GM12878 (cell line): ENCODE measurements around the gene GOLT1B. TPM values are rescaled to one million over a fixed set of nuclear protein-coding genes. Genes with fewer than 3 reads are reported as not detected.

Source experiments
- ATAC-seq: fragments of 200-7000 bp; cut with Tn5 transposase; 3 replicates; pipeline ENCODE4 v1.9.1; 2020; ENCODE audit warnings: mild to moderate bottlenecking, moderate library complexity
- BruUV-seq: library from RNA; stranded (reverse); fragments of 400-500 nt; replicated peaks from 2 replicates; lab custom pipeline; 2021; lab: Mats Ljungman, UMichigan
- CTCF ChIA-PET: fragments of 300-600 bp; sonication (Branson Sonifier 250); formaldehyde crosslinking; extraction: SDS; loops from one replicate; lab custom pipeline; 2021; ENCODE audit warnings: inconsistent platforms; lab: Yijun Ruan, JAX
- POLR2A ChIA-PET: fragments of 350-600 bp; formaldehyde crosslinking; extraction: SDS; loops from one replicate; lab custom pipeline; 2021; ENCODE audit warnings: inconsistent platforms; lab: Charles Lee
- RAD21 ChIA-PET: fragments of 300-600 bp; sonication (Branson Sonifier 250); formaldehyde crosslinking; loops from one replicate; lab custom pipeline; 2023; ENCODE audit warnings: antibody characterized with exemption; ENCODE audit not compliant: unreplicated experiment; lab: Charles Lee
- SMC1A ChIA-PET: fragments of 300-600 bp; sonication (Branson Sonifier 250); formaldehyde crosslinking; loops from one replicate; lab custom pipeline; 2023; ENCODE audit not compliant: unreplicated experiment, uncharacterized antibody; lab: Charles Lee
- DNase-seq: peaks from one replicate; pipeline ENCODE4 v3.0.0-alpha.2; 2011; ENCODE audit warnings: low read depth, low spot score
- FAIRE-seq: peaks from 3 replicates; lab custom pipeline; 2011; peaks lifted over from hg19 to GRCh38; lab: Jason Lieb, UNC
- H2AFZ ChIP-seq: 2 replicates; pipeline ENCODE4 v1.6.0; 2011; ENCODE audit warnings: low read depth, low read length, control low read depth; ENCODE audit not compliant: control insufficient read depth
- H3K27ac ChIP-seq: 2 replicates; pipeline ENCODE4 v1.5.1; 2011; ENCODE audit warnings: control low read depth; ENCODE audit not compliant: control insufficient read depth, insufficient read depth
- H3K27me3 ChIP-seq, 2 experiments: replicated peaks in 1 of 2; 2 replicates each; pipeline versions ENCODE4 v1.6.0 to v1.6.1; 2011; ENCODE audit warnings: low read length in 1 of 2; ENCODE audit not compliant: control insufficient read depth in 2 of 2, insufficient read depth in 2 of 2
- H3K36me3 ChIP-seq, 2 experiments: 2 replicates each; pipeline ENCODE4 v1.5.1; 2011; ENCODE audit warnings: low read length in 1 of 2; ENCODE audit not compliant: control insufficient read depth in 2 of 2, insufficient read depth in 2 of 2
- H3K4me1 ChIP-seq: 2 replicates; pipeline ENCODE4 v1.6.1; 2011; ENCODE audit warnings: mild to moderate bottlenecking, low read length, moderate library complexity, mixed read lengths; ENCODE audit not compliant: control insufficient read depth, insufficient read depth
- H3K4me2 ChIP-seq: 2 replicates; pipeline ENCODE4 v1.6.0; 2011; ENCODE audit warnings: control low read depth; ENCODE audit not compliant: control insufficient read depth, insufficient read depth
- H3K4me3 ChIP-seq: fragments of 200-600 bp; sonication (generic); 2 replicates; pipeline ENCODE4 v1.5.1; 2016
- H3K79me2 ChIP-seq: 2 replicates; pipeline ENCODE4 v1.6.0; 2011; ENCODE audit warnings: low read length; ENCODE audit not compliant: control insufficient read depth, insufficient read depth
- H3K9ac ChIP-seq: 2 replicates; pipeline ENCODE4 v1.8.0; 2011; ENCODE audit warnings: low read length, control low read depth, mixed read lengths; ENCODE audit not compliant: control insufficient read depth, insufficient read depth
- H3K9me3 ChIP-seq: replicated peaks from 3 replicates; pipeline ENCODE4 v1.5.1; 2011; ENCODE audit warnings: mild to moderate bottlenecking, low read length; ENCODE audit not compliant: control insufficient read depth, insufficient read depth
- H4K20me1 ChIP-seq: 2 replicates; pipeline ENCODE4 v1.6.0; 2011; ENCODE audit not compliant: control insufficient read depth, insufficient read depth
- ASH2L ChIP-seq: fragments of 300-600, 200-600 bp; sonication (generic); IDR thresholded peaks from 2 replicates; pipeline ENCODE4 v1.6.1; 2017; ENCODE audit warnings: low read depth, mild to moderate bottlenecking, borderline replicate concordance
- ATF7 ChIP-seq: fragments of 450-650 bp; IDR thresholded peaks from 2 replicates; pipeline ENCODE4 v1.6.1; 2016; ENCODE audit warnings: low read depth, mild to moderate bottlenecking
- BCL11A ChIP-seq: IDR thresholded peaks from 2 replicates; pipeline ENCODE4 v1.6.1; 2011; ENCODE audit warnings: low read depth, low read length
- CEBPZ ChIP-seq: fragments of 150-350 bp; IDR thresholded peaks from 2 replicates; pipeline ENCODE4 v1.6.1; 2016; ENCODE audit warnings: low read depth, low read length
- HDGF ChIP-seq: fragments of 450-650 bp; IDR thresholded peaks from 2 replicates; pipeline ENCODE4 v1.6.1; 2016; ENCODE audit warnings: antibody characterized with exemption
- KAT2A ChIP-seq: conservative IDR thresholded peaks from 2 replicates; pipeline ENCODE4 v1.6.1; 2011; ENCODE audit warnings: low read depth, low read length; ENCODE audit not compliant: control insufficient read depth
- MTA2 ChIP-seq: fragments of 450-650 bp; IDR thresholded peaks from 2 replicates; pipeline ENCODE4 v1.6.1; 2016; ENCODE audit warnings: low read depth, mild to moderate bottlenecking, moderate library complexity
- YBX1 ChIP-seq: fragments of 450-650 bp; IDR thresholded peaks from 2 replicates; pipeline ENCODE4 v1.6.1; 2016; ENCODE audit warnings: antibody characterized with exemption
- ZNF24 ChIP-seq: fragments of 450-650 bp; IDR thresholded peaks from 2 replicates; pipeline ENCODE4 v1.6.1; 2017; ENCODE audit warnings: antibody characterized with exemption, mild to moderate bottlenecking
- WGBS: methylation state at CpG from one replicate; pipeline ENCODE4 v1.1.6; 2016; ENCODE audit warnings: low lambda C conversion rate; ENCODE audit not compliant: insufficient replicate concordance, insufficient coverage; ENCODE audit errors: missing lambda C conversion rate; 5-methylcytosine and 5-hydroxymethylcytosine counted together
- in situ Hi-C: fragments of 300-500 bp; cut with MboI; formaldehyde crosslinking; loops from 9 replicates; pipeline ENCODE4 v1.14.3; 2018; ENCODE audit warnings: mixed read lengths
- intact Hi-C: fragments of 100-400 bp; cut with micrococcal nuclease; formaldehyde crosslinking; loops from one replicate; pipeline ENCODE4 v1.14.2; 2022; ENCODE audit not compliant: unreplicated experiment
- polyA plus RNA-seq, 11 experiments: library from polyadenylated mRNA; depleted of rRNA in 4 of 11; unstranded in 6 of 11; stranded (reverse) in 5 of 11; fragments of >200 nt; fragmentation: Nextera tagmentation in 4 of 11; fragmentation: Illumina TruSeq in 1 of 11; extraction: Ambion mirVana in 4 of 11; extraction: Trizol in 1 of 11; gene quantifications; 1 replicate in 1 of 11; 2 replicates in 10 of 11; pipeline versions ENCODE4 v1.2.1 to v1.2.3, GENCODE V29; 2011 to 2016; ENCODE audit warnings: inconsistent platforms in 2 of 11, missing spikeins in 2 of 11, low read depth in 1 of 11
- total RNA-seq, 4 experiments: library from RNA; depleted of rRNA in 3 of 4; stranded (reverse); fragments of >200 nt in 3 of 4; fragmentation: Illumina TruSeq in 1 of 4; extraction: Trizol in 1 of 4; gene quantifications; 2 replicates each; pipeline versions ENCODE4 v1.2.1 to v1.2.3, GENCODE V29; 2013 to 2021

Gene GOLT1B
- total and polyA plus RNA-seq, 10 of the 15 experiments (the other 5 are each of a cell fraction or from before 2014, with no cell fraction given), result 18.3 to 77.4 (median 32.9) TPM

GRCh38 chr12:21543151-21543550 is 41.6 kb downstream of the GOLT1B start (continued):
- TF ChIP-seq ZNF24, result no peak
- no peak for TF ChIP-seq CEBPZ
- no peak for TF ChIP-seq KAT2A
- no peak for TF ChIP-seq BCL11A

GRCh38 chr12:21545557-21545956 is 44.0 kb downstream of the GOLT1B start:
- Histone ChIP-seq H3K27me3 (no peaks in the 10 kb centered on the region), H3K79me2 (no peaks in the 10 kb centered on the region), H3K27ac (no peak overlapping the region), H3K9me3 (no peaks in the 10 kb centered on the region), H3K4me2 (no peak overlapping the region), H3K9ac (no peak overlapping the region), H3K4me3 (no peak overlapping the region), H4K20me1 (no peaks in the 10 kb centered on the region), H3K4me1 (no peaks in the 10 kb centered on the region), H2AFZ (no peak overlapping the region), H3K36me3 (no peaks in the 10 kb centered on the region)
- CTCF ChIA-PET, result no interaction called here
- 27% methylated on average over 2 of the region's 2 CpGs for WGBS
- RAD21 ChIA-PET, result no interaction called here
- POLR2A ChIA-PET, result no interaction called here
- no peak for ATAC-seq
- no peak for FAIRE-seq
- no peak for DNase-seq
- in situ Hi-C loops (no loop called here), intact Hi-C loops (no loop called here)
- no peak for TF ChIP-seq ASH2L
- no peak for TF ChIP-seq YBX1
- TF ChIP-seq MTA2, result no peak
- no peak for TF ChIP-seq HDGF
- TF ChIP-seq ATF7, result 0 out of 2 replicates have a peak, but pooled peaks have one; percentile 37
- BruUV-seq, result no TSS peak
- SMC1A ChIA-PET, result no interaction called here
